Stimulated activated naive B cell treated with anti-CD40 and anti-IgM and Interleukin-4, amounts not matched to agents 10 μg/mL and 1 μg/mL and 100 μg/mL, for 72 hours (primary cell): Measurements from ENCODE around the gene PSME2.

Experiments used
- ATAC-seq, 2 donors: fragments of 150-1000 bp; cut with Tn5 transposase; replicated peaks; 2 replicates each; pipeline ENCODE4 v1.10.0; 2021; ENCODE audit warnings: moderate library complexity in 1 of 2
- DNase-seq: peaks from one replicate; pipeline ENCODE4 v3.0.0; 2021
- H3K27ac Mint-ChIP-seq: one replicate; pipeline ENCODE4 v1.8.0; 2022; ENCODE audit warnings: mild to moderate bottlenecking, mixed read lengths
- H3K27me3 Mint-ChIP-seq, 2 donors: one replicate each; pipeline ENCODE4 v1.8.0; 2022; ENCODE audit warnings: mixed read lengths in 2 of 2
- H3K36me3 Mint-ChIP-seq, 2 donors: one replicate each; pipeline ENCODE4 v1.8.0; 2022; ENCODE audit warnings: mixed read lengths in 2 of 2, mild to moderate bottlenecking in 1 of 2
- H3K4me1 Mint-ChIP-seq, 2 donors: one replicate each; pipeline ENCODE4 v1.8.0; 2022; ENCODE audit warnings: mixed read lengths in 2 of 2, mild to moderate bottlenecking in 1 of 2
- H3K4me3 Mint-ChIP-seq, 2 donors: one replicate each; pipeline ENCODE4 v1.8.0; 2022; ENCODE audit warnings: mild to moderate bottlenecking in 2 of 2, mixed read lengths in 2 of 2, moderate library complexity in 1 of 2
- H3K9me3 Mint-ChIP-seq, 2 donors: one replicate each; pipeline ENCODE4 v1.8.0; 2022; ENCODE audit warnings: mixed read lengths in 2 of 2, mild to moderate bottlenecking in 1 of 2

The PSME2 gene

DNA sequence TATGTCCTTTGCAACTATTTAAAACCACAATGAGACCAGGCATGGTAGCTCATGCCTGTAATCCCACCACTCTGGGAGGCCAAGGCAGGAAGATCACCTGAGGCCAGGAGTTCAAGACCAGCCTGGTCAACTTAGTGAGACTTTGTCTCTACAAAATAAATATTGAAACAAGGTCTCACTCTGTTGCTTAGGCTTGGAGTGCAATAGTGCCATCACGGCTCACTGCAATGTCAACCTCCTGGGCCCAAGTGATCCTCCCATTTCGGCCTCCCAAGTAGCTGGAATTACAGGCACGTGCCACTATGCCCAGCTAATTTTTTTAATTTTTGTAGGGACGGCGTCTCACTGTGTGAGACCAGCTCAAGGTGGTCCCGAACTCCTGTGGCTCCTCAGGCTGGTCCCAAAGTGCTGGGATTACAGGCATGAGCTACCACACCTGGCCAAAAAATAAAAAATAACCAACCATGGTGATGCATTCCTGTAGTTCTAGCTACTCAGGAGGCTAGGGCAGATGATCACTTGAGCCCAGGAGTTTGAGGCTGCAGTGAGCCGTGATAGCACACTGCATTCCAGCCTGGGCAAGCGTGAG is 16.9 kb downstream of the PSME2 start:
- Mint-ChIP-seq H3K4me1 (peaks cover 15 to 29% of the 10 kb centered on the region in 2 donors), H3K27ac (no peak overlapping the region), H3K9me3 (no peaks in the 10 kb centered on the region), H3K4me3 (no peak overlapping the region), H3K27me3 (no peaks in the 10 kb centered on the region), H3K36me3 (peaks cover 4 to 7% of the 10 kb centered on the region in 2 donors)
- ATAC-seq (no peak), DNase-seq (no peak)

DNA sequence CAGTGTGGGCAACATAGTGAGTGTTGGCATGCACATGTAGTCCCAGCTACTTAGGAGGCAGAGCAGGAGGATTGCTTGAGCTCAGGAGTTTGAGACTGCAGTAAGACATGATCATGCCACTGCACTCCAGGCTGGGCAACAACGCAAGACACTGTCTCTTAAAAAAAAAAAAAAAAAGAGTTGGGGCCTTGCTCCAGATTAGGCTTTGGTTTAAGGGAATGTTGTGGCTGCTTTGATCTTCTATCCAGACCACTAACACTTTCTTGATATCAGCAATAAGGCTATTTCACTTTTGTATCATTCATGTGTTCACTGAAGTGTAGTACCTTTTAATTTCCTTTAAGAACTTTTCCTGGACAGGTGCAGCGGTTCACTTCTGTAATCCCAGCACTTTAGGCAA is 18.7 kb downstream of the PSME2 start:
- no peak for DNase-seq
- ATAC-seq = no peak
- Mint-ChIP-seq H3K4me1 (peaks cover 28 to 43% of the 10 kb centered on the region in 2 donors), H3K36me3 (peaks cover 15 to 20% of the 10 kb centered on the region in 2 donors), H3K4me3 (no peak overlapping the region), H3K9me3 (no peaks in the 10 kb centered on the region), H3K27ac (no peak overlapping the region), H3K27me3 (no peaks in the 10 kb centered on the region)

DNA sequence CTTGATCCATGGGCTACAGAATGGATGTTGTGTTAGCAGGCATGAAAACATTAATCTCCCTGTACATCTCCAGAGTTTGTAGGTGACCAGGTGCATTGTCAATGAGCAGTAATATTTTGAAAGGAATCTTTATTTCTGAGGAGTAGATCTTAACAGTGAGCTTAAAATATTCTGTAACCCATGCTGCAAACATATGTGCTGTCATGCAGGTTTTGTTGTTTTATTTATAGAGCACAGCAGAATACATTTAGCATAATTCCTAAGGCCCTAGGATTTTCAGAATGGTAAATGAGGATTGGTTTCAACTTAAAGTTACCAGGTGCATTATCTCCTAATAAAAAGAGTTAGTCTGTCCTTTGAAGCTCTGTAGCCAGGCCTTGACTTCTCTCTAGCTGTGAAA is 19.5 kb downstream of the PSME2 start:
- H3K36me3 Mint-ChIP-seq = peaks cover 18 to 23% of the 10 kb centered on the region in 2 donors
- no peaks in the 10 kb centered on the region for H3K27me3 Mint-ChIP-seq
- no peak overlapping the region for H3K4me3 Mint-ChIP-seq
- DNase-seq (no peak), ATAC-seq (no peak)
- no peak overlapping the region for H3K27ac Mint-ChIP-seq
- H3K9me3 Mint-ChIP-seq = no peaks in the 10 kb centered on the region
- peaks cover 26 to 41% of the 10 kb centered on the region in 2 donors for H3K4me1 Mint-ChIP-seq

DNA sequence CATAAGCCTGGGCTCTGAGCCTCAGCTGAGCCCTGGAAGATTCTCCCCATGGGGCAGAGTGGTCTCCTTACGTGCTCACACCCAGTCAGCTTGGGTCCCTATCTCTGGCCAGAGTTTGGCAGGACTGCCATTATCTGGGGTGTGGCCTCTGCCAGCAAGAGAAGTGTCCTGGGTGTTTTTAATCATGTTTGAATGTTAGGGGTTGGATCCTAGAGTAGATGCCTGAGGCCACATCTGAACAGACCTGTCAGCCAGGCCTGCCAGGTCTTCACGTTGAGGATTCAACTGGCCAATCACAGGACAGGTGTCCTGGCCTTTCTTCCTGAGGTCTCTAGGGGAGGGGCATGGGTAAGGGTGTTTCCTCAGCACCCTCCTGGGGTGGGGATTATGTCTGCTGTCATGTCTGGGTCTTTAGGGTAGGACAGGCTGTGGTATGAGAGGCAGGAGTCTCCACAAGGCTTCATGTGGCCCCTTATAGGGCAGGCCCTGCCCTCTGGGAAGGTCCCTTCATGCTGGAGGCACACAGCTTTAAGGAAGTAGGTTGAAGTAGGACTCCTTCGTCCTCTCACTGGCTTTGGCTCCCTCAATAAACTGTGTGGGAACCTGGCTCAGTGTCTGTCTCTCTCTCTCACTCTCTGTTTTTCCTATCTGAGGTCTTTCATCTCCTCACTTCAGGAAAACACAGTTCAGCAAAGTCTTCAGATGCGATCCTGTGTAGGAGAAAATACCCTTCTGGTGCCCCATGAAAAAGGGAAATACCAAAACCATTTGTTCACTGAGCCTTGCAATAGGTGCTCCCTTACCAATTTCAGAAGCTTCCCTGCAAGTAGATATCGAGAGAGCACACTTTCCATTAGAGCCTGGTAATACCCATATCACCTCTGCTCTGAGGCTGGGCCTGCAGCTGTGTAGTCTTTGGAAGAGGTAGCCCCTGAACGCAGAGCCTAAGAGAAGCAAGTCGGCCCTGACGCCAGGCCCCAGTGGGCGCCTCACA is 22.7 kb downstream of the PSME2 start:
- Mint-ChIP-seq H3K9me3 (no peaks in the 10 kb centered on the region), H3K36me3 (peaks cover 33 to 45% of the 10 kb centered on the region in 2 donors), H3K27ac (peak overlapping the region; percentile 98), H3K27me3 (no peaks in the 10 kb centered on the region), H3K4me3 (peak overlapping the region; percentile 28 to 69), H3K4me1 (peaks cover 23 to 37% of the 10 kb centered on the region in 2 donors)
- ATAC-seq (peak; percentile 95 to 97), DNase-seq (peak; percentile 62)

DNA sequence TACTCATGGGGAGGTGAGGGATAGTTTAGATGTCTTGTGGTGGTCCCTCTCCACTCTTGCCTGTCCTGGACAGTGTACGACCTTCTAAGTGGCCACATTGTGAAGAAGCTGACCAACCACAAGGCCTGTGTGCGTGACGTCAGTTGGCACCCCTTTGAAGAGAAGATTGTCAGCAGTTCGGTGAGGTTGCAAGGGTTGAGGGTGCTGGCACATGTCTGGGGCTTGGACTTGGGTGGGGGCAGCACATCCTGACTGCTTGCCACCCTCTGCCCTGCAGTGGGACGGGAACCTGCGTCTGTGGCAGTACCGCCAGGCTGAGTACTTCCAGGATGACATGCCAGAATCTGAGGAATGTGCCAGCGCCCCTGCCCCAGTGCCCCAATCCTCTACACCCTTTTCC is 23.5 kb downstream of the PSME2 start:
- ATAC-seq = no peak
- Mint-ChIP-seq H3K27me3 (no peaks in the 10 kb centered on the region), H3K36me3 (peaks cover 38 to 53% of the 10 kb centered on the region in 2 donors), H3K27ac (peak overlapping the region; percentile 98), H3K4me3 (peak overlapping the region in 1 of 2 donors; percentile 69), H3K4me1 (peaks cover 26 to 35% of the 10 kb centered on the region in 2 donors), H3K9me3 (no peaks in the 10 kb centered on the region)
- DNase-seq = no peak

DNA sequence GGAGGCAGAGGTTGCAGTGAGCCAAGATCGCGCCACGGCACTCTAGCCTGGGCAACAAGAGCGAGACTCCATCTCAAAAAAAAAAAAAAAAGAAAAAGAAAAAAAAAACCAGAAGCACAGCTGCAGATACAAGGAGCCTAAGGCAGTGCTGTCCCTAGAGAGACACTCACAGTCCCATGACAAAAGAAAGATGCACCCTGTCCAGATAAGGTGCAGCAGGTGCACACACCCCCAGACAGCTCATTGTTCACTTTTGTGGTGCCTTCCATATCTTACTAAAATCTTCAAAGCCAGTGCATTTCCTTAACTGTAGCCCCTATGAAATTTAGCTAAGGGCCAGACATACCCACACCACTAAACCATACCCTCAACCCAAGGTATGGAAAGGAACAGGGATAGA is 24.0 kb downstream of the PSME2 start:
- H3K9me3 Mint-ChIP-seq = no peaks in the 10 kb centered on the region
- H3K4me1 Mint-ChIP-seq = peaks cover 27 to 32% of the 10 kb centered on the region in 2 donors
- H3K36me3 Mint-ChIP-seq = peaks cover 38 to 57% of the 10 kb centered on the region in 2 donors
- DNase-seq = no peak
- peak overlapping the region; percentile 98 for H3K27ac Mint-ChIP-seq
- H3K4me3 Mint-ChIP-seq = no peak overlapping the region
- ATAC-seq = no peak
- no peaks in the 10 kb centered on the region for H3K27me3 Mint-ChIP-seq

DNA sequence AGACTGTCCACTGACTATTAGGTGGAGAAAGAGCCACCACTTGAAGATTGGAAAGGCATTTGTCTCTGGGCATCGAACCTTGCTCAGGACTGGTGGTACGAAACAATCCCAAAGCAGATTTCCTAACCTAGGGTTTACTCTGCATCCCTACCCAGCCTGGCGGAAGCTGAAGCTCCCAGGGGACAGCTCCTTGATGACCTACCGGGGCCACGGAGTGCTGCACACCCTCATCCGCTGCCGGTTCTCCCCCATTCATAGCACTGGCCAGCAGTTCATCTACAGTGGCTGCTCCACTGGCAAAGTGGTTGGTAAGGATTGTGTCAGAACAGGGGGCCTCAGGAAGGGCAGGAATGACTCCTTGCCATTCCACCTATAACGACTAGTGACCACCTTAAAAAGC is 25.2 kb downstream of the PSME2 start:
- Mint-ChIP-seq H3K4me1 (peaks cover 31 to 41% of the 10 kb centered on the region in 2 donors), H3K27me3 (no peaks in the 10 kb centered on the region), H3K36me3 (peaks cover 44 to 69% of the 10 kb centered on the region in 2 donors), H3K27ac (peak overlapping the region; percentile 2), H3K9me3 (no peaks in the 10 kb centered on the region), H3K4me3 (no peak overlapping the region)
- ATAC-seq (no peak), DNase-seq (no peak)

DNA sequence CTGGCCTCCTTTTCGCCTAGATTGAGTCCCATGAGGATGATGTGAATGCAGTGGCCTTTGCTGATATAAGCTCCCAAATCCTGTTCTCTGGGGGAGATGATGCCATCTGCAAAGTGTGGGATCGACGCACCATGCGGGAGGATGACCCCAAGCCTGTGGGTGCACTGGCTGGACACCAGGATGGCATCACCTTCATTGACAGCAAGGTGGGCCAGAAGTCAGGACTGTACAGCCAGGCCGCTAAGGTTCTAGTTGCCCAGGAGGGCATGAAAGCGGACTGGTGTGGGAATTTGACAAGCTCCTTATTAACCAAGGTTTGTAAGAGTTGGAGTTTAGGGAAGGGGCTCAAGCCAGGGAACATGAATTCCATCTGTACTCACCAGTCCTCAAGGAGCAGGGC is 26.7 kb downstream of the PSME2 start:
- Mint-ChIP-seq H3K27ac (no peak overlapping the region), H3K9me3 (no peaks in the 10 kb centered on the region), H3K36me3 (peaks cover 49 to 77% of the 10 kb centered on the region in 2 donors), H3K4me3 (no peak overlapping the region), H3K27me3 (no peaks in the 10 kb centered on the region), H3K4me1 (peaks cover 43 to 45% of the 10 kb centered on the region in 2 donors)
- ATAC-seq (no peak), DNase-seq (no peak)

DNA sequence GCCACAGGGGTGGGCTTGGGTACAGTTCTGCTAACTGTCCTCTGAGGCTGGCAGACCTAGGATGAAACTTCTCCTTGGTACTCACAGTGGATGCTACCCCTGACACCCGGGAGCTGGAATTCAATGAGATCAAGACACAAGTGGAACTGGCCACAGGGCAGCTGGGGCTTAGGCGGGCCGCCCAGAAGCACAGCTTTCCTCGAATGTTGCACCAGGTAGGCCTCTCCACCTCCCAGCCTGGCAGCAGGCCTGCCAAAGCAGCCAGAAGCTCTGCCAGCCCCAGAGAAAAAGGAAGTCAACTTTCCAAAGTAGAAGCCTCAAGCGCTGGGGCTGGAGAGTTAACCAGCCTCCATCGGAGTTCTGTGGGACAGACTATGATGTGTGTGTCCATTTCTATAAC is 29.2 kb downstream of the PSME2 start:
- no peak overlapping the region for H3K27ac Mint-ChIP-seq
- peaks cover 20 to 24% of the 10 kb centered on the region in 2 donors for H3K4me1 Mint-ChIP-seq
- H3K27me3 Mint-ChIP-seq = no peaks in the 10 kb centered on the region
- DNase-seq (no peak), ATAC-seq (no peak)
- no peaks in the 10 kb centered on the region for H3K9me3 Mint-ChIP-seq
- peaks cover 35 to 58% of the 10 kb centered on the region in 2 donors for H3K36me3 Mint-ChIP-seq
- no peak overlapping the region for H3K4me3 Mint-ChIP-seq

DNA sequence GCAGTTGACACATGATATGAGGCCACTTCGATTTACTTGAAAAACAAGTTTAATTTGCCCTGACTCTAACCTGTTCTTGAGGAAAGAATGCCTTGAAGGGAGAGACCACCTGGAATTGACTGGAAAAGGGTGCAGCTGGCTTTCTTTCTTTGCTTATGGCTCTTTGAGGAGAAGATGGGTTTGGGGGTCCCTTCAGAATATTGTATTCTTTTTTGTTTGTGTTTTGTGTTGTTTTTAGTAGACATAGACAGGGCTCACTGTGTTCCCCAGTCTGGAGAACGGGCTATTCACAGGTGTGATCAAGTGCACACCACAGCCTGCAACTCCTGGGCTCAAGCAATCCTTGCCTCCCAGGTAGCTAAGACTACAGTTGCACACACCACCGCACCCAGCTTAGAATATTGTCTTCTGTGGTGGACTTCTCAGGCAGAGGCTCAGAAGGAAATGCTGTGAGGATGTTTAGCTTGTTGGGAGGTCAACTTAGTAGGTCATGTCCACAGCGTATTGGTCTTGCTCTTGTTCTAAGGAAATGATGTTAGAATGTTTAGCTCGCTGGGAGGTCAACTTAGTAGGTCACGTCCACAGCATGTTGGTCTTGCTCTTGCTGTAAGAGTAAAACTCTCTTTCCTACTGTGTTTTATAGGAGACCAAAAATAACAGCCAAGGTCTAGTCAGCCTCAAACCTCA is 30.1 kb downstream of the PSME2 start:
- peak overlapping the region; percentile 97 to 99 for H3K4me3 Mint-ChIP-seq
- H3K4me1 Mint-ChIP-seq = peaks cover 20 to 24% of the 10 kb centered on the region in 2 donors
- DNase-seq (no peak), ATAC-seq (no peak)
- no peaks in the 10 kb centered on the region for H3K27me3 Mint-ChIP-seq
- no peak overlapping the region for H3K27ac Mint-ChIP-seq
- H3K9me3 Mint-ChIP-seq = no peaks in the 10 kb centered on the region
- H3K36me3 Mint-ChIP-seq = peaks cover 29 to 52% of the 10 kb centered on the region in 2 donors

DNA sequence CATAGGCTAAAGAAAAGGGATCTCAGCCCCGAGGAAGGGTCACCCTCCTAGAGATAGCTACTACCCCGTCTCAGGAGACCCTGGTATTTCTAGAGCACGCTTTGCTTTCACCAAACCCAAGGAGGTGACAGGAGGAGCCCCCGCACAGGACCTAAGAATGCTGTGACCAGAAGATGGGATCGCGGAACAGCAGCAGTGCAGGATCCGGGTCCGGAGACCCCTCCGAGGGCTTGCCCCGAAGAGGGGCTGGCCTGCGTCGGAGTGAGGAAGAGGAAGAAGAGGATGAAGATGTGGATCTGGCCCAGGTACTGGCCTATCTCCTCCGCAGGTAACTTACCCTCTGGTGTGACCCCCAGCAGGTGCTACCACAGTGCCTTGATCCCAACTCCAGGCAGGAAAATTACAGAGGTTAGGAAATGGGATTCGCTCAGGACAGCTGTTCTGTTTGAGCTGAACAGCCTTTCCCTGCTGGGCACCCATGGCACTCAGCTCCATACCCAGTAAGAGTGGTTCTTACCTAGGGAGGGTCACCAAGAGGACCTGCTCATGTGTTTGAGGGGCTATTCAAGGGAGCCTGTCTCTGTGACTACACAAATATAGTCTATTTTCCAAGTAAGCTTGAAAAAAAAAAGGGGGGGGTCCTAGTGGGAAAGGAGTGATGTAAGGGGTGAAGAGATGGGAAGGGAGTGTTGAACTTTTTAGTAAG is 30.8 kb downstream of the PSME2 start:
- ATAC-seq (no peak), DNase-seq (no peak)
- peak overlapping the region; percentile 97 to 99 for H3K4me3 Mint-ChIP-seq
- peaks cover 26 to 47% of the 10 kb centered on the region in 2 donors for H3K36me3 Mint-ChIP-seq
- H3K27ac Mint-ChIP-seq = peak overlapping the region; percentile 100
- peaks cover 20 to 24% of the 10 kb centered on the region in 2 donors for H3K4me1 Mint-ChIP-seq
- H3K27me3 Mint-ChIP-seq = no peaks in the 10 kb centered on the region
- H3K9me3 Mint-ChIP-seq = no peaks in the 10 kb centered on the region

DNA sequence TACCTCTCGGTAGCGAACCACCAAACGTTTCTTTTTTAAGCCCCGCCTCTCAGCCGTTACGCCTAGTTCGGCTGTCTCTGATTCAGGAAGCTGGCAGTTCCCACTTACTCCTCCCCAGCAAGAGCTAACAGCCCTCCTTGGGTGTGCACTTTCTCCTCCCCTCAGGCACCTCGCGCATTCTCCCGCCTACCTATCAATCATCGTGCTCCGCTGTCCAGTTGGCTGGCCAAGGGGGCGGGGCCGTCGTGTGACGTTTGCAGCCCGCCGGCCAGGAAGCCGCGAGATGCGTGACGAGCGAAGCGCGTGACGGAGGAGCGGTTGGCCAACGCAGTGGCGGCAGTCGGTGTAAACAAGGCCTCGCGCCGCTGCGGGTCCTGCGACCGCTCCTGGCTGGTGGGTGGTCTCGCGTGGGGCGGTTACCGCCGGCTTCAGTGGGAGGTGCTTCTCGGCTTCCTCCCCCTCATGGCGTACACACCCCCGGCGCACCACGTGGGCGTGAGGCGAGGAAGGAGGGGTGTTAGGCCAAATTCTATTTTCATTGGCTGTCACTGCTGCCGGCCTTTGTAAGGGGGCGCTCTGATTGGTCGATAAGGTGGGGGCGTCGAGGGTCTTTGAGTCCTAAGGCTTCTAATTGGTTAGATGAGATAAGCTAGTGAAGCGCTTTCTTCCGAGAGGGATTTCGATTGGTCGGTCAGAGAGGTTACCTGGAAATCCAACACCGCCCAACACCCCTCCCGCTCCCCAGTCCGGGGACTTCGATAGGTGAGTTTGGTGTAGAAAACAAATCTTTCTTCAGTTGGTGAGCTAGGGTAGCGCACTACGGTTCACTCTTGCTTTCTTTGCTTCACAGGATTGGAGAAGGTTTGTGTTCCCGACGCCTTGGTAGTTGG is 31.6 kb downstream of the PSME2 start, which contains the start of the genes DCAF11 and NRL:
Gene DCAF11, plus strand, starts transcription at position 246 of the 890 bp plus-strand sequence. CDS start 818 bp downstream, outside the sequence.
Gene NRL, minus strand, starts transcription at position 418 of the 890 bp plus-strand sequence. CDS start 32,101 bp downstream, outside the sequence.
- Mint-ChIP-seq H3K9me3 (no peaks in the 10 kb centered on the region), H3K4me3 (peak within 1 kb of the TSS; percentile 97 to 99), H3K27ac (peak within 1 kb of the TSS; percentile 100), H3K27me3 (no peaks in the 10 kb centered on the region), H3K4me1 (peaks cover 20 to 24% of the 10 kb centered on the region in 2 donors), H3K36me3 (peaks cover 25 to 46% of the 10 kb centered on the region in 2 donors)
- ATAC-seq (peak; percentile 87 to 88), DNase-seq (peak; percentile 99)
